ENCODE results near the gene ECSIT. TPM values are rescaled to one million over a fixed set of nuclear protein-coding genes. Genes with fewer than 3 reads are reported as not detected.

Gene ECSIT
- total RNA-seq, 1 experiment from 2014 or later, result 52.8 TPM

- Histone ChIP-seq H3K36me3 (ENCODE audit: control insufficient read depth in 1 of 2, insufficient read depth in 2 of 2, low read length in 2 of 2) (peaks cover 0 to 5% of the 10 kb centered on the region in 2 experiments; a peak in 1 of 4 replicates), H3K4me1 (ENCODE audit: control insufficient read depth in 1 of 2, insufficient read depth in 2 of 2, low read length in 2 of 2) (peaks cover 4 to 16% of the 10 kb centered on the region in 2 experiments), H3K9me3 (ENCODE audit: control insufficient read depth in 1 of 2, insufficient read depth in 1 of 2, low read depth in 1 of 2, low read length in 2 of 2) (no peaks in the 10 kb centered on the region), H4K20me1 (ENCODE audit: insufficient read depth) (no peaks in the 10 kb centered on the region), H3K9ac (ENCODE audit: low read length) (no peak overlapping the region), H3K4me3 (replicated peaks in 1 of 2; ENCODE audit: low read depth in 1 of 2, low read length in 2 of 2) (no peak overlapping the region), H2AFZ (ENCODE audit: low read depth, low read length, poor library complexity, severe bottlenecking) (no peak overlapping the region), H3K79me2 (ENCODE audit: insufficient read depth, low read length) (peaks cover under 1% of the 10 kb centered on the region; the same call in 1 of the 2 replicates), H3K27ac (ENCODE audit: low read depth, low read length) (no peak overlapping the region), H3K27me3 (ENCODE audit: insufficient read depth, low read length) (no peaks in the 10 kb centered on the region), H3K9me2 (ENCODE audit: insufficient read depth) (no peaks in the 10 kb centered on the region), H3K4me2 (ENCODE audit: low read length) (no peak overlapping the region)
- RAD21 ChIA-PET (ENCODE audit: low non-redundant PET in 1 of 2, low total read pairs in 2 of 2, uncharacterized antibody in 2 of 2, unreplicated experiment in 2 of 2), result no interaction called here
- POLR2A ChIA-PET, result no interaction called here
- no peak for TF ChIP-seq SRF (IDR thresholded peaks at IDR 0.05; ENCODE audit: low read depth)
- no peak for TF ChIP-seq ATF3 (IDR thresholded peaks at IDR 0.05)
- TF ChIP-seq CBX3 (IDR thresholded peaks at IDR 0.05; ENCODE audit: low read depth), result no peak
- no peak for TF ChIP-seq SP1 (IDR thresholded peaks at IDR 0.05; ENCODE audit: low read depth)
- TF ChIP-seq ELF1 (IDR thresholded peaks at IDR 0.05; ENCODE audit: borderline replicate concordance, low read depth), result no peak
- no peak for TF ChIP-seq CTCF (IDR thresholded peaks at IDR 0.05 in 2 of 3, conservative IDR thresholded peaks at IDR 0.05 in 1 of 3; ENCODE audit: borderline replicate concordance in 1 of 3, insufficient read depth in 1 of 3, low read depth in 2 of 3, low read length in 2 of 3)
- no peak for TF ChIP-seq EGR1 (IDR thresholded peaks at IDR 0.05; ENCODE audit: low read depth)
- TF ChIP-seq ZFX (IDR thresholded peaks at IDR 0.05), result no peak
- TF ChIP-seq REST (IDR thresholded peaks at IDR 0.05; ENCODE audit: low read depth), result no peak
- TF ChIP-seq YY1 (IDR thresholded peaks at IDR 0.05; ENCODE audit: extremely low read depth, insufficient replicate concordance, low read depth, low read length), result no peak
- TF ChIP-seq RAD21 (IDR thresholded peaks at IDR 0.05; ENCODE audit: low read depth), result no peak
- no peak for TF ChIP-seq FOSL1 (IDR thresholded peaks at IDR 0.05; ENCODE audit: low read depth)
- TF ChIP-seq CEBPB (IDR thresholded peaks at IDR 0.05; ENCODE audit: low read depth), result no peak
- no peak for TF ChIP-seq MAX (IDR thresholded peaks at IDR 0.05)
- no peak for TF ChIP-seq ZNF274 (IDR thresholded peaks at IDR 0.05; ENCODE audit: low read depth, low read length)
- no peak for TF ChIP-seq JUND (IDR thresholded peaks at IDR 0.05)
- TF ChIP-seq EZH2 (IDR thresholded peaks at IDR 0.05), result no peak
- no peak for TF ChIP-seq TCF7L2 (IDR thresholded peaks at IDR 0.05; ENCODE audit: borderline replicate concordance, extremely low read depth, insufficient read depth, insufficient read length)
- no peak for TF ChIP-seq ZBTB33 (IDR thresholded peaks at IDR 0.05; ENCODE audit: extremely low read depth, insufficient replicate concordance, low read length)
- TF ChIP-seq EZH2phosphoT487 (IDR thresholded peaks at IDR 0.05; ENCODE audit: borderline replicate concordance), result no peak
- DNase-seq (ENCODE audit: low read depth, low spot score) (no peak), ATAC-seq (no peak)
- CTCF ChIA-PET, result interaction anchor here (0.9 kb wide), 1 partner anchor 37 kb away, joined by 3 read pairs; no protein-coding TSS in a partner anchor
- intact Hi-C loops (cut with micrococcal nuclease), result no loop called here
- no TSS peak for BruUV-seq (replicated peaks)
Measured at GRCh38 chr19:11499220-11499726, 29.7 kb downstream of the ECSIT start.
